ENCODE measurements around the gene FBXO17. TPM values are rescaled to one million over a fixed set of nuclear protein-coding genes. Genes with fewer than 3 reads are reported as not detected.

The FBXO17 gene
- total and polyA plus RNA-seq, 2 of the 13 experiments (the other 11 are each of a cell fraction or from before 2014, with no cell fraction given): 22.1 to 58.7 TPM

- TF ChIP-seq HBP1 (CRISPR knock-in tag; IDR thresholded peaks at IDR 0.05; ENCODE audit: low read depth): no peak
- no peak for TF ChIP-seq ARNTL (CRISPR knock-in tag; IDR thresholded peaks at IDR 0.05)
- no peak for TF ChIP-seq CBX1 (IDR thresholded peaks at IDR 0.05; ENCODE audit: low read depth)
- TF ChIP-seq MED8 (CRISPR knock-in tag; IDR thresholded peaks at IDR 0.05; ENCODE audit: insufficient replicate concordance): no peak
- TF ChIP-seq, protein P1, sequence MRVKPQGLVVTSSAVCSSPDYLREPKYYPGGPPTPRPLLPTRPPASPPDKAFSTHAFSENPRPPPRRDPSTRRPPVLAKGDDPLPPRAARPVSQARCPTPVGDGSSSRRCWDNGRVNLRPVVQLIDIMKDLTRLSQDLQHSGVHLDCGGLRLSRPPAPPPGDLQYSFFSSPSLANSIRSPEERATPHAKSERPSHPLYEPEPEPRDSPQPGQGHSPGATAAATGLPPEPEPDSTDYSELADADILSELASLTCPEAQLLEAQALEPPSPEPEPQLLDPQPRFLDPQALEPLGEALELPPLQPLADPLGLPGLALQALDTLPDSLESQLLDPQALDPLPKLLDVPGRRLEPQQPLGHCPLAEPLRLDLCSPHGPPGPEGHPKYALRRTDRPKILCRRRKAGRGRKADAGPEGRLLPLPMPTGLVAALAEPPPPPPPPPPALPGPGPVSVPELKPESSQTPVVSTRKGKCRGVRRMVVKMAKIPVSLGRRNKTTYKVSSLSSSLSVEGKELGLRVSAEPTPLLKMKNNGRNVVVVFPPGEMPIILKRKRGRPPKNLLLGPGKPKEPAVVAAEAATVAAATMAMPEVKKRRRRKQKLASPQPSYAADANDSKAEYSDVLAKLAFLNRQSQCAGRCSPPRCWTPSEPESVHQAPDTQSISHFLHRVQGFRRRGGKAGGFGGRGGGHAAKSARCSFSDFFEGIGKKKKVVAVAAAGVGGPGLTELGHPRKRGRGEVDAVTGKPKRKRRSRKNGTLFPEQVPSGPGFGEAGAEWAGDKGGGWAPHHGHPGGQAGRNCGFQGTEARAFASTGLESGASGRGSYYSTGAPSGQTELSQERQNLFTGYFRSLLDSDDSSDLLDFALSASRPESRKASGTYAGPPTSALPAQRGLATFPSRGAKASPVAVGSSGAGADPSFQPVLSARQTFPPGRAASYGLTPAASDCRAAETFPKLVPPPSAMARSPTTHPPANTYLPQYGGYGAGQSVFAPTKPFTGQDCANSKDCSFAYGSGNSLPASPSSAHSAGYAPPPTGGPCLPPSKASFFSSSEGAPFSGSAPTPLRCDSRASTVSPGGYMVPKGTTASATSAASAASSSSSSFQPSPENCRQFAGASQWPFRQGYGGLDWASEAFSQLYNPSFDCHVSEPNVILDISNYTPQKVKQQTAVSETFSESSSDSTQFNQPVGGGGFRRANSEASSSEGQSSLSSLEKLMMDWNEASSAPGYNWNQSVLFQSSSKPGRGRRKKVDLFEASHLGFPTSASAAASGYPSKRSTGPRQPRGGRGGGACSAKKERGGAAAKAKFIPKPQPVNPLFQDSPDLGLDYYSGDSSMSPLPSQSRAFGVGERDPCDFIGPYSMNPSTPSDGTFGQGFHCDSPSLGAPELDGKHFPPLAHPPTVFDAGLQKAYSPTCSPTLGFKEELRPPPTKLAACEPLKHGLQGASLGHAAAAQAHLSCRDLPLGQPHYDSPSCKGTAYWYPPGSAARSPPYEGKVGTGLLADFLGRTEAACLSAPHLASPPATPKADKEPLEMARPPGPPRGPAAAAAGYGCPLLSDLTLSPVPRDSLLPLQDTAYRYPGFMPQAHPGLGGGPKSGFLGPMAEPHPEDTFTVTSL (CRISPR knock-in tag; IDR thresholded peaks at IDR 0.05; ENCODE audit: borderline replicate concordance): peak; percentile 64; the same call in 1 of the 2 replicates
- peak; percentile 81 for TF ChIP-seq HOXA3 (CRISPR knock-in tag; IDR thresholded peaks at IDR 0.05)
- no peak for TF ChIP-seq HOXA9 (CRISPR knock-in tag; IDR thresholded peaks at IDR 0.05; ENCODE audit: borderline replicate concordance)
- no peak for TF ChIP-seq ZNF446 (CRISPR knock-in tag; IDR thresholded peaks at IDR 0.05)
- no peak for TF ChIP-seq NCOA1 (CRISPR knock-in tag; IDR thresholded peaks at IDR 0.05)
- TF ChIP-seq ZNF652 (CRISPR knock-in tag; IDR thresholded peaks at IDR 0.05; ENCODE audit: borderline replicate concordance, low read depth): no peak
- TF ChIP-seq, protein P2, sequence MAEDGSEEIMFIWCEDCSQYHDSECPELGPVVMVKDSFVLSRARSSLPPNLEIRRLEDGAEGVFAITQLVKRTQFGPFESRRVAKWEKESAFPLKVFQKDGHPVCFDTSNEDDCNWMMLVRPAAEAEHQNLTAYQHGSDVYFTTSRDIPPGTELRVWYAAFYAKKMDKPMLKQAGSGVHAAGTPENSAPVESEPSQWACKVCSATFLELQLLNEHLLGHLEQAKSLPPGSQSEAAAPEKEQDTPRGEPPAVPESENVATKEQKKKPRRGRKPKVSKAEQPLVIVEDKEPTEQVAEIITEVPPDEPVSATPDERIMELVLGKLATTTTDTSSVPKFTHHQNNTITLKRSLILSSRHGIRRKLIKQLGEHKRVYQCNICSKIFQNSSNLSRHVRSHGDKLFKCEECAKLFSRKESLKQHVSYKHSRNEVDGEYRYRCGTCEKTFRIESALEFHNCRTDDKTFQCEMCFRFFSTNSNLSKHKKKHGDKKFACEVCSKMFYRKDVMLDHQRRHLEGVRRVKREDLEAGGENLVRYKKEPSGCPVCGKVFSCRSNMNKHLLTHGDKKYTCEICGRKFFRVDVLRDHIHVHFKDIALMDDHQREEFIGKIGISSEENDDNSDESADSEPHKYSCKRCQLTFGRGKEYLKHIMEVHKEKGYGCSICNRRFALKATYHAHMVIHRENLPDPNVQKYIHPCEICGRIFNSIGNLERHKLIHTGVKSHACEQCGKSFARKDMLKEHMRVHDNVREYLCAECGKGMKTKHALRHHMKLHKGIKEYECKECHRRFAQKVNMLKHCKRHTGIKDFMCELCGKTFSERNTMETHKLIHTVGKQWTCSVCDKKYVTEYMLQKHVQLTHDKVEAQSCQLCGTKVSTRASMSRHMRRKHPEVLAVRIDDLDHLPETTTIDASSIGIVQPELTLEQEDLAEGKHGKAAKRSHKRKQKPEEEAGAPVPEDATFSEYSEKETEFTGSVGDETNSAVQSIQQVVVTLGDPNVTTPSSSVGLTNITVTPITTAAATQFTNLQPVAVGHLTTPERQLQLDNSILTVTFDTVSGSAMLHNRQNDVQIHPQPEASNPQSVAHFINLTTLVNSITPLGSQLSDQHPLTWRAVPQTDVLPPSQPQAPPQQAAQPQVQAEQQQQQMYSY (CRISPR knock-in tag; IDR thresholded peaks at IDR 0.05): no peak
- TF ChIP-seq SRF (IDR thresholded peaks at IDR 0.05; ENCODE audit: low read depth, low read length): no peak
- TF ChIP-seq ERF (CRISPR knock-in tag; IDR thresholded peaks at IDR 0.05): peak; percentile 65
- TF ChIP-seq, protein P3, sequence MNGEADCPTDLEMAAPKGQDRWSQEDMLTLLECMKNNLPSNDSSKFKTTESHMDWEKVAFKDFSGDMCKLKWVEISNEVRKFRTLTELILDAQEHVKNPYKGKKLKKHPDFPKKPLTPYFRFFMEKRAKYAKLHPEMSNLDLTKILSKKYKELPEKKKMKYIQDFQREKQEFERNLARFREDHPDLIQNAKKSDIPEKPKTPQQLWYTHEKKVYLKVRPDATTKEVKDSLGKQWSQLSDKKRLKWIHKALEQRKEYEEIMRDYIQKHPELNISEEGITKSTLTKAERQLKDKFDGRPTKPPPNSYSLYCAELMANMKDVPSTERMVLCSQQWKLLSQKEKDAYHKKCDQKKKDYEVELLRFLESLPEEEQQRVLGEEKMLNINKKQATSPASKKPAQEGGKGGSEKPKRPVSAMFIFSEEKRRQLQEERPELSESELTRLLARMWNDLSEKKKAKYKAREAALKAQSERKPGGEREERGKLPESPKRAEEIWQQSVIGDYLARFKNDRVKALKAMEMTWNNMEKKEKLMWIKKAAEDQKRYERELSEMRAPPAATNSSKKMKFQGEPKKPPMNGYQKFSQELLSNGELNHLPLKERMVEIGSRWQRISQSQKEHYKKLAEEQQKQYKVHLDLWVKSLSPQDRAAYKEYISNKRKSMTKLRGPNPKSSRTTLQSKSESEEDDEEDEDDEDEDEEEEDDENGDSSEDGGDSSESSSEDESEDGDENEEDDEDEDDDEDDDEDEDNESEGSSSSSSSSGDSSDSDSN (CRISPR knock-in tag; IDR thresholded peaks at IDR 0.05): no peak
- TF ChIP-seq ZNF558 (CRISPR knock-in tag; IDR thresholded peaks at IDR 0.05; ENCODE audit: borderline replicate concordance): no peak
Measured at GRCh38 chr19:38929929-38930775, 45.4 kb downstream of the FBXO17 start, which contains the start of gene SARS2 (continued).
